HFFc6 (cell line): Measurements from ENCODE around the gene OTUD4. TPM values are rescaled to one million over a fixed set of nuclear protein-coding genes. Genes with fewer than 3 reads are reported as not detected.
A peak's percentile ranks its signal among the peaks of the same experiment; 100 is the strongest.
"Not testable (repeated sequence)": the region's sequence is repeated elsewhere in the genome, so short reads cannot be mapped to it uniquely, and the experiment has no call there.

Experiments
- DNase-seq: peaks from one replicate; pipeline ENCODE4 v3.0.0-alpha.2; 2018
- H3K27ac Mint-ChIP-seq: 2 replicates; pipeline ENCODE4 v1.8.0; 2020; ENCODE audit warnings: mild to moderate bottlenecking, mixed read lengths
- H3K27me3 Mint-ChIP-seq: 2 replicates; pipeline ENCODE4 v1.8.0; 2021; ENCODE audit warnings: mild to moderate bottlenecking, moderate library complexity, mixed read lengths; ENCODE audit not compliant: insufficient read depth
- H3K36me3 Mint-ChIP-seq: 2 replicates; pipeline ENCODE4 v1.8.0; 2021; ENCODE audit warnings: low read depth, mixed read lengths
- H3K4me1 Mint-ChIP-seq: 2 replicates; pipeline ENCODE4 v1.8.0; 2020; ENCODE audit warnings: low read depth, mixed read lengths
- H3K4me3 Mint-ChIP-seq: 2 replicates; pipeline ENCODE4 v1.8.0; 2020; ENCODE audit warnings: mild to moderate bottlenecking, moderate library complexity, mixed read lengths
- H3K9me3 Mint-ChIP-seq: 2 replicates; pipeline ENCODE4 v1.8.0; 2020; ENCODE audit warnings: mild to moderate bottlenecking, mixed read lengths
- total RNA-seq, 6 experiments: library from RNA; stranded (reverse); fragmentation: NEBNext Ultra II Directional; extraction: Animal tissue kit (Norgen Biotek cat#: 25700); gene quantifications; 2 replicates in 1 of 6; 3 replicates in 5 of 6; pipeline ENCODE4 v1.2.3, GENCODE V29; 2021
- TF ChIP-seq, protein P1 (sequence below): fragments of 200-600 bp; sonication (generic); IDR thresholded peaks from 2 replicates; pipeline ENCODE4 v1.5.0; 2021; ENCODE audit warnings: antibody characterized with exemption, mild to moderate bottlenecking

The OTUD4 gene
- total RNA-seq, 6 experiments from 2014 or later = 25.1 to 32.2 (median 27.3) TPM

DNA sequence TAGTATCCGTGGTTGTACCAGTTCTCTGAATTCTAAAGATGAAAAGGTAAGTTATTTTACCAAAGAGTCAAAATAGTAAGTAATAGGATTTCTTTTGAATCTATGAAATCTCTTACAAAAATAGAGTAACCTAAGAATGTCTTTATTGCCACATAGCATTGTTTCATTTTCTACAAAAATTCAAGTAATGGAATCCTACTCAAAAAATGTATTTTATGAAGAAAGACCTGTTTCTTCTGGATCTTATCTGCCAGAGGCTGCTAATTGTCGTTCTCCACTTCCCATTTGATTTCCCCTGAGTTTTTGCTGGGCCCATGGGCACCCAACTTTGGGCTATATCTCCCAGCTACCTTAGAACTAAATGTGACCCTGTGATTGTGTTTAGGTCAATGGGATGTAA lies 3.2 kb upstream of the OTUD4 start:
- H3K27me3 Mint-ChIP-seq = peaks cover 2% of the 10 kb centered on the region
- no peaks in the 10 kb centered on the region; the same call in 1 of the 2 replicates for H3K36me3 Mint-ChIP-seq
- peaks cover 16% of the 10 kb centered on the region for H3K4me1 Mint-ChIP-seq
- H3K27ac Mint-ChIP-seq = no peak overlapping the region
- TF ChIP-seq, protein P1, sequence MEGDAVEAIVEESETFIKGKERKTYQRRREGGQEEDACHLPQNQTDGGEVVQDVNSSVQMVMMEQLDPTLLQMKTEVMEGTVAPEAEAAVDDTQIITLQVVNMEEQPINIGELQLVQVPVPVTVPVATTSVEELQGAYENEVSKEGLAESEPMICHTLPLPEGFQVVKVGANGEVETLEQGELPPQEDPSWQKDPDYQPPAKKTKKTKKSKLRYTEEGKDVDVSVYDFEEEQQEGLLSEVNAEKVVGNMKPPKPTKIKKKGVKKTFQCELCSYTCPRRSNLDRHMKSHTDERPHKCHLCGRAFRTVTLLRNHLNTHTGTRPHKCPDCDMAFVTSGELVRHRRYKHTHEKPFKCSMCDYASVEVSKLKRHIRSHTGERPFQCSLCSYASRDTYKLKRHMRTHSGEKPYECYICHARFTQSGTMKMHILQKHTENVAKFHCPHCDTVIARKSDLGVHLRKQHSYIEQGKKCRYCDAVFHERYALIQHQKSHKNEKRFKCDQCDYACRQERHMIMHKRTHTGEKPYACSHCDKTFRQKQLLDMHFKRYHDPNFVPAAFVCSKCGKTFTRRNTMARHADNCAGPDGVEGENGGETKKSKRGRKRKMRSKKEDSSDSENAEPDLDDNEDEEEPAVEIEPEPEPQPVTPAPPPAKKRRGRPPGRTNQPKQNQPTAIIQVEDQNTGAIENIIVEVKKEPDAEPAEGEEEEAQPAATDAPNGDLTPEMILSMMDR = no peak
- no peaks in the 10 kb centered on the region for H3K9me3 Mint-ChIP-seq
- no peak overlapping the region for H3K4me3 Mint-ChIP-seq
- DNase-seq = no peak

DNA sequence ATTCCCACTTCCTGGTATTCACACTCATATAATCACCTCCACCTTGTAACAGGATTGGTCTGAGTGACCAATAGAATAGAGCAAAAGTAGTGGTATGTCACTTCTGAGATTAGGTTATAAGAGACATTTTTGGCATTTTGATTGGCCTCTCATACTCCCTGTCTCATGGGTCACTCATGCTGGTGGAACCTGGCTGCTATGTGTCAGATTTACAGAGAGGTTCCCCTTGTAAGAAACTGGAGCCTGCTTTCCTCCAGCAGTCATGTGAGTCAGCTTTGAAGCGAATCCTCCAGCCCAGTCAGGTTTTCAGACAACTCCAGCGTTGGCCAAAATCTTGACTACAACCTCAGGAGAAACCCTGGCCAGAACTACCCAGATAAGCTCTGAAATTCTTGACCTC lies 2.6 kb upstream of the OTUD4 start:
- DNase-seq = no peak
- H3K27me3 Mint-ChIP-seq = peaks cover 2% of the 10 kb centered on the region
- H3K36me3 Mint-ChIP-seq = no peaks in the 10 kb centered on the region; the same call in 1 of the 2 replicates
- H3K9me3 Mint-ChIP-seq = no peaks in the 10 kb centered on the region
- peaks cover 22% of the 10 kb centered on the region for H3K4me1 Mint-ChIP-seq
- no peak overlapping the region for H3K27ac Mint-ChIP-seq
- TF ChIP-seq, protein P1 = no peak
- H3K4me3 Mint-ChIP-seq = no peak overlapping the region

DNA sequence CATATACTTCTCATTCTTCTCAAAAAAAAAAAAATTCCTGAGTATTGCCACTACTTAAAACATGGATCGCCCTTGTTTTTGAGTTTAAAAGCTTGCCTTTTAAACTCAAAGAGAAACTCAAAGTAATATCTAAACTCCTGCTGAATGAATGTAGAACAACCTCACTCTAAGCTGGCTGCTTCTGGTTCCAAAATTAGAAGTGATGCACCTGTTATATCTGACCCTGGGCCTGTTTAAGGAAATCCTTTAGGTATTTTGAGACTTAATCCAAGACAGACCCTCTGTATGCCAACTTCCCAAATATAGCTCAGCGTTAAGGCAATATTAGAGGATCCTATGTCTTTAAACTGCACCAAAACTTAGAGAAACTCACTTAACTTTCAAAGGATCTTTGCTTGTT lies 1.8 kb upstream of the OTUD4 start:
- Mint-ChIP-seq H3K27me3 (peaks cover 2% of the 10 kb centered on the region), H3K4me3 (no peak overlapping the region), H3K27ac (no peak overlapping the region), H3K9me3 (no peaks in the 10 kb centered on the region), H3K36me3 (no peaks in the 10 kb centered on the region; the same call in 1 of the 2 replicates), H3K4me1 (peaks cover 30% of the 10 kb centered on the region)
- TF ChIP-seq, protein P1 = no peak
- DNase-seq = no peak

DNA sequence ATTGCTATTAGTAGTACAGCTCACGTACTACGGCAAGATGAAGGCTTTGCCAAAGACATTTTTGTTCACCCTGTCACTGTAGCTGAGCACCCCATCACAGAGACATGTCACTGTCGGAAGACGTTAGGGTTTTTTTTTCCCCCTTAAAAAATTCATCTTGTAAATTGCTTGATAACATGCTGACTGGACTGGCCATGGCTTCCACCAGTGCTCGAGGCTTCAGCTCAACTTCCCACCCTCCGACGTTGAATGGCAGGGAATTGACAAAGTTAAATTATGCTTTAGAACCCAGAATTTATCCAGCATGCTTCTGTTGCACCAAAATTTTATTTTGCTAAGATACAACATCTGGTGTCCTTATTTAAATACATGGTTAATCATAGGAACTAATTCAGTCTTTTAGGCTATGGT lies 707 bp upstream of the OTUD4 start:
- TF ChIP-seq, protein P1 = no peak
- Mint-ChIP-seq H3K4me1 (peaks cover 34% of the 10 kb centered on the region), H3K36me3 (no peaks in the 10 kb centered on the region; the same call in 1 of the 2 replicates), H3K27ac (peak overlapping the region; percentile 72), H3K27me3 (peaks cover 2% of the 10 kb centered on the region; the same call in 1 of the 2 replicates), H3K4me3 (peak overlapping the region; percentile 92), H3K9me3 (no peaks in the 10 kb centered on the region)
- no peak for DNase-seq

DNA sequence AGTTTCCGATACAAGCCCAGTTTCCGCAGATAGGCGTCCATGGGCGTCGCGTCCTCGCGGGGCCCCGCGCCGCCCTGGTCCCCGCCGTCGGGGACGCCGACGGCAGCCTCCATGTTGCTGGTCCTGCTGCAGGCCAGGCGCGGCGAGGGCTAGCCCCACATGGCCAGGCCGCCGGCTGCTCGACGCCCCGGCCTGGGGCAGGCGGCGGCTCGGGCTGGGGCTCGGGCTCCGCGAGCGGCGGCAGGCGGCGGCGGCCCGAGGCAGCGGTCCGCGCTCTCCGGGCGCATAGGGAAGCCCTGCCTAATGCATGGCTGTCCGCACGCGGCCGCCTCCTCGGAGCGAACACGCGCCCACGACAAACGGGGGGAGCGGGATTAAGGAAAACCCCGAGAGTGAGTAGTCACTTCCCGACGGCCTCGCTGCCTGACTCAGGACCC lies 510 bp downstream of the OTUD4 start:
- H3K4me3 Mint-ChIP-seq = peak overlapping the region; percentile 96
- not testable (repeated sequence) for H3K36me3 Mint-ChIP-seq, H3K9me3 Mint-ChIP-seq, DNase-seq, H3K27me3 Mint-ChIP-seq
- H3K4me1 Mint-ChIP-seq = peaks cover 34% of the 10 kb centered on the region
- peak overlapping the region; percentile 96 for H3K27ac Mint-ChIP-seq

DNA sequence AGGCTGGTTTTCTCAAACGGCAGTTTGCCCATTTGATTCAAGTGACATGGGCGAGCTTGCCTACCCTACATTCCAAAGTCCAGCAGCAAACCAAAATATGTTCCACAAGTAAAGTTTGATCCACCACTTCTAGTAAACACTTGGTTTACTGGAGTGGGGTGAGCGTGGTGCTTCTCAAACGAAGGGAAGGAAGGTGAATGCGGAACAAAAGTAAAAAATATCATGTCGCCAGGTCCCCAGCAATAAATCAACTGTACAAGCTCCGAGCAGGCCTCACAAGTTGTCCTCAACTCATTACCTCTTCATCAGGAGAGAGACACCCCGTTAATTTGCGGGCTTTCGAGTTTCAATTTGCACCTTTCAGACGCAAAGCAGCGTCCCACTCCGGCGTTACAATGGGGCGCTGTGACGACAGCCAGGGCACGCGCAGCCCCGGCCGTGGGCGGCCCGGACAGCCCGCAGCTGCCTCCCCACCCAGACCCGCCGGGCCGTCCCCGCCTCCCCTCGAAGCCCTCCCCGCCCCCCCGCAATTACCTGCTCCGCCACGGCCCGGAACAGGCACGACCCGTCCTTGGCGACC lies 1.0 kb downstream of the OTUD4 start:
- Mint-ChIP-seq H3K4me3 (peak overlapping the region; percentile 96), H3K27ac (peak overlapping the region; percentile 96), H3K4me1 (peaks cover 34% of the 10 kb centered on the region), H3K9me3 (no peaks in the 10 kb centered on the region), H3K27me3 (no peaks in the 10 kb centered on the region), H3K36me3 (peaks cover 8% of the 10 kb centered on the region)
- peak; percentile 28 for DNase-seq
- TF ChIP-seq, protein P1 = no peak; the same call in 1 of the 2 replicates
